Chondrocyte (in vitro differentiated cells): Measurements from ENCODE around the gene CFAP45. TPM values are rescaled to one million over a fixed set of nuclear protein-coding genes. Genes with fewer than 3 reads are reported as not detected.

Experiments used
- DNase-seq: peaks from one replicate; pipeline ENCODE4 v3.0.0; 2021; ENCODE audit warnings: mixed read lengths, low spot score
- H3K27ac Mint-ChIP-seq: one replicate; pipeline ENCODE4 v1.8.0; 2021; ENCODE audit warnings: mild to moderate bottlenecking, moderate library complexity, mixed read lengths; ENCODE audit not compliant: unreplicated experiment
- H3K27me3 Mint-ChIP-seq: 2 replicates; pipeline ENCODE4 v1.8.0; 2021; ENCODE audit warnings: low read depth, mixed read lengths
- H3K36me3 Mint-ChIP-seq: 2 replicates; pipeline ENCODE4 v1.8.0; 2021; ENCODE audit warnings: low read depth, mixed read lengths
- H3K4me1 Mint-ChIP-seq: 2 replicates; pipeline ENCODE4 v1.8.0; 2021; ENCODE audit warnings: low read depth, mild to moderate bottlenecking, mixed read lengths
- H3K4me3 Mint-ChIP-seq: one replicate; pipeline ENCODE4 v1.8.0; 2021; ENCODE audit warnings: mild to moderate bottlenecking, moderate library complexity, mixed read lengths; ENCODE audit not compliant: unreplicated experiment
- H3K9me3 Mint-ChIP-seq: 2 replicates; pipeline ENCODE4 v1.8.0; 2021; ENCODE audit warnings: low read depth, mixed read lengths
- total RNA-seq: library from RNA; stranded (reverse); gene quantifications from 3 replicates; pipeline ENCODE4 v1.2.1, GENCODE V29; 2021
- TF ChIP-seq, protein P1 (sequence below): fragments of 200-600 bp; sonication (generic); IDR thresholded peaks from 2 replicates; pipeline ENCODE4 v1.5.0; 2021; ENCODE audit warnings: antibody characterized with exemption, mild to moderate bottlenecking, moderate library complexity

The CFAP45 gene
- total RNA-seq, 1 donor from 2014 or later = 0.37 TPM

DNA sequence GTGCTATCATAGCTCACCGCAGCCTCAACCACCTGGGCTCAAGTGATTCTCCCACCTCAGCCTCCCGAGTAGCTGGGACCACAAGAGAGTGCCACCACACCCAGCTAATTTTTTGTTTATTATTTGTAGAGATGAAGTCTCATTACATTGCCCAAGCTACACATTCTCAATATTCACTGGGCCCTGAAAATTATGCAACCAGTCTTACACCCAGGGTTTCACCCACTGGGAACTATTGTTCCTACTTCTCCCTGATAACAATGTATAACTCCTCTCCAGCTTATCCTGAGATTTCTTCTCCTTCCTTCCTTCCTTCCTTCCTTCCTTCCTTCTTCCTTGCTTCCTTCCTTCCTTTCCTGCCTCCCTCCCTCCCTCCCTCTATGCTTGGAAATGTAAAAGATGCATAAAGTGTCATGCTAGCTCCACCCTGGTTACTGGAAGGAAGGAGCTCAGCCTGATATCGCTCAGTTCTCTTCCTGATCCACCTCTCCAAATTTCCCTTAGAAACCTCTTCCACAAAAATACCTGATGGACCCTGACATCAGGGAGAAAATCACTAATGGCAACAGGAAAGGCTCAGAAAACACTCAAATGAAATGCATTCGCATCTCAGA, 26.3 kb downstream of the CFAP45 start:
- no peak overlapping the region for H3K27ac Mint-ChIP-seq
- TF ChIP-seq, protein P1, sequence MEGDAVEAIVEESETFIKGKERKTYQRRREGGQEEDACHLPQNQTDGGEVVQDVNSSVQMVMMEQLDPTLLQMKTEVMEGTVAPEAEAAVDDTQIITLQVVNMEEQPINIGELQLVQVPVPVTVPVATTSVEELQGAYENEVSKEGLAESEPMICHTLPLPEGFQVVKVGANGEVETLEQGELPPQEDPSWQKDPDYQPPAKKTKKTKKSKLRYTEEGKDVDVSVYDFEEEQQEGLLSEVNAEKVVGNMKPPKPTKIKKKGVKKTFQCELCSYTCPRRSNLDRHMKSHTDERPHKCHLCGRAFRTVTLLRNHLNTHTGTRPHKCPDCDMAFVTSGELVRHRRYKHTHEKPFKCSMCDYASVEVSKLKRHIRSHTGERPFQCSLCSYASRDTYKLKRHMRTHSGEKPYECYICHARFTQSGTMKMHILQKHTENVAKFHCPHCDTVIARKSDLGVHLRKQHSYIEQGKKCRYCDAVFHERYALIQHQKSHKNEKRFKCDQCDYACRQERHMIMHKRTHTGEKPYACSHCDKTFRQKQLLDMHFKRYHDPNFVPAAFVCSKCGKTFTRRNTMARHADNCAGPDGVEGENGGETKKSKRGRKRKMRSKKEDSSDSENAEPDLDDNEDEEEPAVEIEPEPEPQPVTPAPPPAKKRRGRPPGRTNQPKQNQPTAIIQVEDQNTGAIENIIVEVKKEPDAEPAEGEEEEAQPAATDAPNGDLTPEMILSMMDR = no peak
- H3K9me3 Mint-ChIP-seq = no peaks in the 10 kb centered on the region
- H3K27me3 Mint-ChIP-seq = no peaks in the 10 kb centered on the region
- H3K4me3 Mint-ChIP-seq = no peak overlapping the region
- DNase-seq = no peak
- H3K36me3 Mint-ChIP-seq = no peaks in the 10 kb centered on the region
- peaks cover 8% of the 10 kb centered on the region for H3K4me1 Mint-ChIP-seq

- peaks cover 8% of the 10 kb centered on the region for H3K4me1 Mint-ChIP-seq
- no peaks in the 10 kb centered on the region for H3K9me3 Mint-ChIP-seq
- TF ChIP-seq, protein P1 = no peak
- no peak overlapping the region for H3K27ac Mint-ChIP-seq
- no peak overlapping the region for H3K4me3 Mint-ChIP-seq
- DNase-seq = no peak
- H3K36me3 Mint-ChIP-seq = no peaks in the 10 kb centered on the region
- no peaks in the 10 kb centered on the region for H3K27me3 Mint-ChIP-seq
These were observed 27.1 kb downstream of the CFAP45 start for GRCh38 chr1:159872891-159873290.

- TF ChIP-seq, protein P1 = no peak
- no peak for DNase-seq
- Mint-ChIP-seq H3K9me3 (no peaks in the 10 kb centered on the region), H3K27ac (no peak overlapping the region), H3K4me1 (peaks cover 8% of the 10 kb centered on the region), H3K4me3 (no peak overlapping the region), H3K27me3 (no peaks in the 10 kb centered on the region), H3K36me3 (no peaks in the 10 kb centered on the region)
These were observed 29.3 kb downstream of the CFAP45 start for GRCh38 chr1:159870704-159871103.

- H3K27ac Mint-ChIP-seq = no peak overlapping the region
These were observed 30.4 kb downstream of the CFAP45 start for GRCh38 chr1:159869607-159870006.

DNA sequence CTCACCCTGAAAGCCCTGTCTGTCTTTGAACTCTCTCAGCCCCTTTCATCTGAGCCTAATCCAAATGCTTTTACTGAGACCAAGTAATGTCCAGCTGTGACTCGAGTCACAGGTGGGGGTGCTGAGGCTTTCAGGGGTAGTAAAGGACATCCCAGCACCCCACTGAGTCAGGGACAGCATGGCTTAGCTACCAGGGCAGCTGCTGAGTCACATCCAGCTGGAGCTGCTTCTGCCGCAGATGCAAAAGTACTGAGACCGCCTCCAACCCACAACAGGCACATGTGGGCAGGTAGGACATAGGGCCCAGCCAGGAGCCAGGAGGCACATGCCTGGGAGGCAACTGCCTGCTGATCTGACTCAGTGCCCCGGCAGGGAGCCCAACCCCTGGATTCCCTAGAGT, 30.8 kb downstream of the CFAP45 start:
- Mint-ChIP-seq H3K9me3 (no peaks in the 10 kb centered on the region), H3K27me3 (no peaks in the 10 kb centered on the region), H3K4me1 (peaks cover 8% of the 10 kb centered on the region), H3K36me3 (no peaks in the 10 kb centered on the region), H3K27ac (no peak overlapping the region), H3K4me3 (no peak overlapping the region)
- TF ChIP-seq, protein P1 = no peak
- DNase-seq = no peak

More at GRCh38 chr1:159869607-159870006, 30.4 kb downstream of the CFAP45 start:
- Mint-ChIP-seq H3K27me3 (no peaks in the 10 kb centered on the region), H3K4me3 (no peak overlapping the region), H3K4me1 (peaks cover 8% of the 10 kb centered on the region), H3K36me3 (no peaks in the 10 kb centered on the region), H3K9me3 (no peaks in the 10 kb centered on the region)
- TF ChIP-seq, protein P1 = no peak
- DNase-seq = no peak
